Activated CD8-positive, alpha-beta memory T cell treated with anti-CD3 and anti-CD28 coated beads for 4 hours (primary cell): Measurements from ENCODE around the gene TLE2.
A peak's percentile ranks its signal among the peaks of the same experiment; 100 is the strongest.

ENCODE experiments used
- DNase-seq, 2 donors: peaks; one replicate each; pipeline ENCODE4 v3.0.0-alpha.2; 2020; ENCODE audit warnings: low read depth in 2 of 2

TLE2 gene

DNA sequence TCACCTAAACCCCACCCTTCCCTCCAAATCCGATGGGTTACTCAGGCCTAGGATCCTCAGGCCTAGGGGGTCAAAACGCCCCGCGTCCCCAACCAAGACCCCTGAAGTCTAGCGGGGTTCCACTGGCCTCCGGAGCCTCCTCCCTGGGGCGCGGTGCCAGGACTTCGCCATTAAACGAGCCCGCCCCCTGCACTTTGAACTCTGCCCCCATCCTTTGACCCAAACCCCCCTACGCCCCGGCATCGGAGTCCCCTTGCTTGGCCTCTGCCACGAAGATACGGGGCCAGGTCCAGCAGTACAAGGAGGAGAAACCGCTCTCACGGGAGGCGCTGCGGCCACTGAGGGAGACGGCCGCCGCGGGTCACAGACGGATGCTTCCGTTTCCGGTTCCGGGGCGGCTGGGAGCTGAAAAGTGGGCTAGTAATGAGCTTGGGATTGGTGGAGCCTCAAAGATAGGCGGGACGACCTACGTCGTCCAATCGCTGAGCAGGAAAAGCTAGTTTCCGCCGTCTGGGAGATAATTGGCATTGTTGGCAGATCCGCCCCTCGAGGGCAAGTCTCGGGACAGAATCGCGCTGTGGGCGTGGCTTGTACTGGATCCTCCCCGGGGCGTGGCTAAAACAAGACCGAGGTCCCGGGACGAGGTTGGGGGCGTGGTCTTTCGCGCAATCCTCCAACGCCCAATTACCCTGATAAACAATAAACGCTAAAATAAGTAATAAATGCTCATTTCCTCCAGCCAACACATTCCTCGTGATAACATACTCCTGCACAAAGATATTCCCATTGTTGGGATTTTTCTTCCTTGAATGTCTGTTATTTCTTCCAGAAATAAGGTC is 78.6 kb downstream of the TLE2 start:
- peak; percentile 100 for DNase-seq

GRCh38 chr19:2949939-2950285 is 79.2 kb downstream of the TLE2 start:
- no peak for DNase-seq
